Rectal smooth muscle tissue (tissue), 1 donor: ENCODE results near the gene TRIM17.

Source experiments
- H3K27ac ChIP-seq: one replicate; pipeline ENCODE4 v1.7.0; 2013; ENCODE audit warnings: low read depth, low read length, inconsistent platforms
- H3K27me3 ChIP-seq: one replicate; pipeline ENCODE4 v1.7.0; 2013; ENCODE audit warnings: low read length; ENCODE audit not compliant: control insufficient read depth, insufficient read depth
- H3K36me3 ChIP-seq: one replicate; pipeline ENCODE4 v1.7.0; 2013; ENCODE audit warnings: low read length; ENCODE audit not compliant: control insufficient read depth, insufficient read depth
- H3K4me1 ChIP-seq: one replicate; pipeline ENCODE4 v1.7.0; 2013; ENCODE audit warnings: low read length; ENCODE audit not compliant: control insufficient read depth, insufficient read depth
- H3K4me3 ChIP-seq: one replicate; pipeline ENCODE4 v1.7.0; 2013; ENCODE audit warnings: low read length
- H3K9ac ChIP-seq: one replicate; pipeline ENCODE4 v1.7.0; 2013; ENCODE audit warnings: low read length

TRIM17 gene

GRCh38 chr1:228375578-228376261, 40.9 kb downstream of the TRIM17 start:
- peak overlapping the region; percentile 56 for H3K27ac ChIP-seq

GRCh38 chr1:228374711-228375577, 41.7 kb downstream of the TRIM17 start:
- H3K36me3 ChIP-seq, result no peaks in the 10 kb centered on the region
- H3K27ac ChIP-seq, result peak overlapping the region; percentile 61

More at GRCh38 chr1:228375578-228376261, 40.9 kb downstream of the TRIM17 start:
- Histone ChIP-seq H3K27me3 (peaks cover 3% of the 10 kb centered on the region), H3K4me1 (peaks cover 3% of the 10 kb centered on the region), H3K36me3 (peaks cover under 1% of the 10 kb centered on the region), H3K9ac (no peak overlapping the region), H3K4me3 (no peak overlapping the region)

GRCh38 chr1:228373681-228374571, 42.7 kb downstream of the TRIM17 start:
- Histone ChIP-seq H3K27ac (peak overlapping the region; percentile 61), H3K36me3 (no peaks in the 10 kb centered on the region), H3K4me1 (peaks cover 3% of the 10 kb centered on the region), H3K27me3 (peaks cover 3% of the 10 kb centered on the region), H3K9ac (no peak overlapping the region), H3K4me3 (no peak overlapping the region)

More at GRCh38 chr1:228374711-228375577, 41.7 kb downstream of the TRIM17 start:
- peaks cover 3% of the 10 kb centered on the region for H3K4me1 ChIP-seq
- H3K27me3 ChIP-seq, result peaks cover 3% of the 10 kb centered on the region
- H3K4me3 ChIP-seq, result no peak overlapping the region
- H3K9ac ChIP-seq, result no peak overlapping the region

- Histone ChIP-seq H3K9ac (no peak overlapping the region), H3K36me3 (no peaks in the 10 kb centered on the region), H3K4me3 (no peak overlapping the region), H3K27ac (no peak overlapping the region), H3K27me3 (peaks cover 3% of the 10 kb centered on the region), H3K4me1 (peaks cover 3% of the 10 kb centered on the region)
Observed at GRCh38 chr1:228373004-228373680, 43.5 kb downstream of the TRIM17 start.

- Histone ChIP-seq H3K9ac (no peak overlapping the region), H3K4me3 (no peak overlapping the region), H3K36me3 (no peaks in the 10 kb centered on the region), H3K27ac (no peak overlapping the region), H3K4me1 (peaks cover 3% of the 10 kb centered on the region), H3K27me3 (no peaks in the 10 kb centered on the region)
Observed at GRCh38 chr1:228372183-228373003, 44.3 kb downstream of the TRIM17 start.

- Histone ChIP-seq H3K9ac (no peak overlapping the region), H3K4me3 (no peak overlapping the region), H3K4me1 (peaks cover 3% of the 10 kb centered on the region), H3K27me3 (no peaks in the 10 kb centered on the region), H3K36me3 (no peaks in the 10 kb centered on the region), H3K27ac (no peak overlapping the region)
Observed at GRCh38 chr1:228371741-228372182, 44.9 kb downstream of the TRIM17 start.

- H3K27ac ChIP-seq, result no peak overlapping the region
- no peak overlapping the region for H3K9ac ChIP-seq
- no peaks in the 10 kb centered on the region for H3K36me3 ChIP-seq
- H3K4me1 ChIP-seq, result peaks cover 3% of the 10 kb centered on the region
- no peaks in the 10 kb centered on the region for H3K27me3 ChIP-seq
- no peak overlapping the region for H3K4me3 ChIP-seq
Observed at GRCh38 chr1:228370941-228371740, 45.5 kb downstream of the TRIM17 start.

GRCh38 chr1:228370439-228370940, 46.2 kb downstream of the TRIM17 start:
- H3K4me3 ChIP-seq, result no peak overlapping the region
- no peak overlapping the region for H3K9ac ChIP-seq
- peaks cover 3% of the 10 kb centered on the region for H3K4me1 ChIP-seq
- H3K27me3 ChIP-seq, result no peaks in the 10 kb centered on the region
- no peak overlapping the region for H3K27ac ChIP-seq
- no peaks in the 10 kb centered on the region for H3K36me3 ChIP-seq

- H3K4me1 ChIP-seq, result no peaks in the 10 kb centered on the region
- no peaks in the 10 kb centered on the region for H3K36me3 ChIP-seq
- no peak overlapping the region for H3K9ac ChIP-seq
- no peak overlapping the region for H3K4me3 ChIP-seq
- no peak overlapping the region for H3K27ac ChIP-seq
- H3K27me3 ChIP-seq, result no peaks in the 10 kb centered on the region
Observed at GRCh38 chr1:228369608-228370438, 46.8 kb downstream of the TRIM17 start.
